GF-D8 (cell line): ENCODE results near the gene SCNN1A.
"Not testable (repeated sequence)": the region's sequence is repeated elsewhere in the genome, so short reads cannot be mapped to it uniquely, and the experiment has no call there.

ENCODE experiments used
- DNase-seq: peaks from one replicate; lab custom pipeline; 2025; lab: John Stamatoyannopoulos, UW

Gene SCNN1A

GRCh38 chr12:6347367-6348338 is 27.7 kb downstream of the SCNN1A start:
- DNase-seq, result peak; percentile 66

- no peak for DNase-seq
These were observed 28.4 kb downstream of the SCNN1A start for GRCh38 chr12:6346942-6347341.

GRCh38 chr12:6346235-6346832 is 29.0 kb downstream of the SCNN1A start:
- DNase-seq, result no peak

- DNase-seq, result peak; percentile 47
These were observed 29.9 kb downstream of the SCNN1A start for GRCh38 chr12:6345319-6346091.

- not testable (repeated sequence) for DNase-seq
These were observed 31.2 kb downstream of the SCNN1A start for GRCh38 chr12:6344101-6344660.

- DNase-seq, result no peak
These were observed 31.8 kb downstream of the SCNN1A start for GRCh38 chr12:6343518-6343917.

- no peak for DNase-seq
These were observed 33.0 kb downstream of the SCNN1A start for GRCh38 chr12:6342140-6342889.

- DNase-seq, result peak; percentile 89
These were observed 33.8 kb downstream of the SCNN1A start, which contains the start of gene TNFRSF1A for GRCh38 chr12:6341417-6342139. Gene TNFRSF1A (minus strand): TSS chr12:6342076. CDS start chr12:6341814, 262 bp downstream.

GRCh38 chr12:6340745-6341416 is 34.5 kb downstream of the SCNN1A start:
- peak; percentile 53 for DNase-seq

- DNase-seq, result no peak
These were observed 35.2 kb downstream of the SCNN1A start for GRCh38 chr12:6340032-6340638.

GRCh38 chr12:6338955-6339354 is 36.4 kb downstream of the SCNN1A start:
- DNase-seq, result no peak

GRCh38 chr12:6338536-6338935 is 36.8 kb downstream of the SCNN1A start:
- DNase-seq, result not testable (repeated sequence)

GRCh38 chr12:6337958-6338433 is 37.4 kb downstream of the SCNN1A start:
- peak; percentile 34 for DNase-seq

GRCh38 chr12:6336889-6337853 is 38.2 kb downstream of the SCNN1A start:
- peak; percentile 85 for DNase-seq

GRCh38 chr12:6336079-6336888 is 39.1 kb downstream of the SCNN1A start:
- DNase-seq, result peak; percentile 82

GRCh38 chr12:6335451-6336078 is 39.8 kb downstream of the SCNN1A start:
- DNase-seq, result peak; percentile 80

GRCh38 chr12:6334940-6335450 is 40.4 kb downstream of the SCNN1A start:
- no peak for DNase-seq
